ENCODE data around the gene KCNIP4. TPM values are rescaled to one million over a fixed set of nuclear protein-coding genes. Genes with fewer than 3 reads are reported as not detected.

Gene KCNIP4
- total and polyA plus RNA-seq, 9 of the 15 experiments (the other 6 are each of a cell fraction or from before 2014, with no cell fraction given): 0.25 to 0.41 TPM; not detected in 7

GRCh38 chr4:21716531-21716930, 232.0 kb downstream of the KCNIP4 start:
- no TSS peak for BruUV-seq (replicated peaks)
- H3K79me2 ChIP-seq (ENCODE audit: control insufficient read depth, insufficient read depth, low read length): no peaks in the 10 kb centered on the region
- H3K4me1 ChIP-seq (replicated peaks in 1 of 2; ENCODE audit: control insufficient read depth in 2 of 2, insufficient read depth in 2 of 2, low read length in 2 of 2): no peaks in the 10 kb centered on the region
- no peak overlapping the region for H3K9ac ChIP-seq (ENCODE audit: insufficient read depth in 1 of 2, low read depth in 2 of 2, low read length in 2 of 2)
- no peaks in the 10 kb centered on the region for H4K20me1 ChIP-seq (replicated peaks; ENCODE audit: control insufficient read depth, insufficient read depth, low read length)
- H3K9me3 ChIP-seq (replicated peaks; ENCODE audit: control insufficient read depth, insufficient read depth, low read depth, low read length): no peaks in the 10 kb centered on the region
- ATAC-seq: no peak
- no peak overlapping the region for H3K4me2 ChIP-seq (ENCODE audit: insufficient read depth, low read length)
- intact Hi-C loops (cut with micrococcal nuclease): no loop called here
- WGBS (ENCODE audit: insufficient coverage, low coverage, missing lambda C conversion rate): 0% methylated on average over 6 of the region's 6 CpGs
- H2AFZ ChIP-seq (ENCODE audit: low read depth, low read length): no peak overlapping the region
- FAIRE-seq: no peak
- DNase-seq (ENCODE audit: extremely low read depth in 1 of 4, low spot score in 3 of 4): no peak
- H3K9me1 ChIP-seq (ENCODE audit: control insufficient read depth, insufficient read depth, low read length): no peaks in the 10 kb centered on the region
- in situ Hi-C loops (cut with MboI): no loop called here
- ChIA-PET POLR2A (no interaction called here), CTCF (ENCODE audit: low intra/inter-chr PET ratio) (no interaction called here)
- H3K27ac ChIP-seq (ENCODE audit: extremely low read depth, low read depth, low read length): no peak overlapping the region
- H3K27me3 ChIP-seq (ENCODE audit: control insufficient read depth in 2 of 2, insufficient read depth in 2 of 2, low read length in 2 of 2): no peaks in the 10 kb centered on the region
- H3K4me3 ChIP-seq: no peak overlapping the region
- no peaks in the 10 kb centered on the region for H3K36me3 ChIP-seq (ENCODE audit: control insufficient read depth, insufficient read depth, low read length)
- TF ChIP-seq NONO (IDR thresholded peaks at IDR 0.05; ENCODE audit: low read depth in 2 of 2, low read length in 1 of 2) (no peak), TEAD1 (CRISPR knock-in tag; IDR thresholded peaks at IDR 0.05) (no peak), ASH1L (IDR thresholded peaks at IDR 0.05; ENCODE audit: borderline replicate concordance, low read depth, partially characterized antibody) (no peak), ZNF280A (IDR thresholded peaks at IDR 0.05; ENCODE audit: low read depth, partially characterized antibody) (no peak), FOXP1 (CRISPR knock-in tag; IDR thresholded peaks at IDR 0.05) (no peak), SP2 (IDR thresholded peaks at IDR 0.05; ENCODE audit: extremely low read depth, low read depth, low read length, poor library complexity, severe bottlenecking) (no peak), ELK1 (CRISPR knock-in tag; IDR thresholded peaks at IDR 0.05) (no peak), MCM5 (IDR thresholded peaks at IDR 0.05; ENCODE audit: low read depth) (no peak), ZNF165 (CRISPR knock-in tag; IDR thresholded peaks at IDR 0.05; ENCODE audit: borderline replicate concordance) (no peak), GTF2B (IDR thresholded peaks at IDR 0.05; ENCODE audit: extremely low read depth, insufficient read length) (no peak), MYBL2 (IDR thresholded peaks at IDR 0.05; ENCODE audit: low read depth) (no peak), MYBL2 (CRISPR knock-in tag; IDR thresholded peaks at IDR 0.05; ENCODE audit: borderline replicate concordance) (no peak), HEY1 (CRISPR knock-in tag; IDR thresholded peaks at IDR 0.05; ENCODE audit: borderline replicate concordance) (no peak), KLF13 (tag; IDR thresholded peaks at IDR 0.05; ENCODE audit: borderline replicate concordance, low read depth) (no peak), CBFA2T3 (IDR thresholded peaks at IDR 0.05) (no peak), HCFC1 (IDR thresholded peaks at IDR 0.05; ENCODE audit: low read depth, low read length) (no peak), HMGN3 (IDR thresholded peaks at IDR 0.05; ENCODE audit: borderline replicate concordance, extremely low read depth, insufficient read length, low read depth, low read length) (no peak), NR2F6 (CRISPR knock-in tag; IDR thresholded peaks at IDR 0.05) (no peak), SMARCA4 (IDR thresholded peaks at IDR 0.05) (no peak)
